Right atrium auricular region (tissue), 2 donors: ENCODE data around the gene KRTAP10-9. TPM values are rescaled to one million over a fixed set of nuclear protein-coding genes. Genes with fewer than 3 reads are reported as not detected.
"Not testable (repeated sequence)": the region's sequence is repeated elsewhere in the genome, so short reads cannot be mapped to it uniquely, and the experiment has no call there.

ENCODE experiments used
- DNase-seq: peaks from one replicate; pipeline ENCODE4 v3.0.0-alpha.2; 2019; ENCODE audit warnings: low spot score
- H3K27ac ChIP-seq, 2 donors: fragments of 200-600 bp; sonication (generic); 1 replicate in 1 of 2; 2 replicates in 1 of 2; pipeline ENCODE4 v1.5.1; 2016 to 2019
- H3K27me3 ChIP-seq, 2 donors: fragments of 200-600 bp; sonication (generic); one replicate each; pipeline versions ENCODE4 v1.5.1 to v1.6.0; 2017 to 2019
- H3K36me3 ChIP-seq: fragments of 200-600 bp; sonication (generic); one replicate; pipeline ENCODE4 v1.5.1; 2016
- H3K4me1 ChIP-seq, 2 donors: fragments of 200-600 bp; sonication (generic); one replicate each; pipeline versions ENCODE4 v1.5.1 to v1.6.0; 2017 to 2019
- H3K4me3 ChIP-seq, 2 donors: fragments of 200-600 bp; sonication (generic); 1 replicate in 1 of 2; 2 replicates in 1 of 2; pipeline ENCODE4 v1.5.1; 2017 to 2019; ENCODE audit warnings: mild to moderate bottlenecking in 1 of 2, moderate library complexity in 1 of 2
- H3K9me3 ChIP-seq, 2 donors: fragments of 200-600 bp; sonication (generic); one replicate each; pipeline ENCODE4 v1.5.1; 2019
- CTCF ChIP-seq, 2 donors: fragments of 200-600 bp; sonication (generic); IDR thresholded peaks; one replicate each; pipeline ENCODE4 v1.5.1; 2019; ENCODE audit warnings: antibody characterized with exemption in 2 of 2
- total RNA-seq, 2 donors: library from RNA; depleted of rRNA; stranded (reverse); fragments of >200 nt; gene quantifications; one replicate each; pipeline ENCODE4 v1.1.0, GENCODE V29; 2016

KRTAP10-9 gene
- total RNA-seq, 2 donors from 2014 or later = not detected

- H3K4me1 ChIP-seq = no peaks in the 10 kb centered on the region
- no peak overlapping the region for H3K27ac ChIP-seq
- no peaks in the 10 kb centered on the region for H3K36me3 ChIP-seq
- DNase-seq = no peak
- no peak for TF ChIP-seq CTCF (IDR thresholded peaks at IDR 0.05)
- H3K4me3 ChIP-seq = no peak overlapping the region
- no peaks in the 10 kb centered on the region for H3K27me3 ChIP-seq
- H3K9me3 ChIP-seq = peaks cover 2 to 34% of the 10 kb centered on the region in 2 donors
Measured at GRCh38 chr21:44626262-44626661, 631 bp upstream of the KRTAP10-9 start.

DNA sequence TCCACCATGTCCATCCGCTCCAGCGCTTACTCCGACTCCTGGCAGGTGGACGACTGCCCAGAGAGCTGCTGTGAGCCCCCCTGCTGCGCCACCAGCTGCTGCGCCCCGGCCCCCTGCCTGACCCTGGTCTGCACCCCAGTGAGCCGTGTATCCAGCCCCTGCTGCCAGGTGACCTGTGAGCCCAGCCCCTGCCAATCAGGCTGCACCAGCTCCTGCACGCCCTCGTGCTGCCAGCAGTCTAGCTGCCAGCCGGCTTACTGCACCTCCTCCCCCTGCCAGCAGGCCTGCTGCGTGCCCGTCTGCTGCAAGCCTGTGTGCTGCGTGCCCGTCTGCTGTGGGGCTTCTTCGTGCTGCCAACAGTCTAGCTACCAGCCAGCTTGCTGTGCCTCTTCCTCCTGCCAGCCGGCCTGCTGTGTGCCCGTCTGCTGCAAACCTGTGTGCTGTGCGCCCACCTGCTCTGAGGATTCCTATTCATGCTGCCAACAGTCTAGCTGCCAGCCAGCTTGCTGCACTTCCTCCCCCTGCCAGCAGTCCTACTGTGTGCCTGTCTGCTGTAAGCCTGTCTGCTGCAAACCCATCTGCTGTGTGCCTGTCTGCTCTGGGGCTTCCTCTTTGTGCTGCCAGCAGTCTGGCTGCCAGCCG lies 409 bp downstream of the KRTAP10-9 start:
- not testable (repeated sequence) for H3K36me3 ChIP-seq, DNase-seq, H3K4me1 ChIP-seq, H3K27ac ChIP-seq, H3K4me3 ChIP-seq, H3K27me3 ChIP-seq
- H3K9me3 ChIP-seq = peaks cover 5 to 45% of the 10 kb centered on the region in 2 donors

DNA sequence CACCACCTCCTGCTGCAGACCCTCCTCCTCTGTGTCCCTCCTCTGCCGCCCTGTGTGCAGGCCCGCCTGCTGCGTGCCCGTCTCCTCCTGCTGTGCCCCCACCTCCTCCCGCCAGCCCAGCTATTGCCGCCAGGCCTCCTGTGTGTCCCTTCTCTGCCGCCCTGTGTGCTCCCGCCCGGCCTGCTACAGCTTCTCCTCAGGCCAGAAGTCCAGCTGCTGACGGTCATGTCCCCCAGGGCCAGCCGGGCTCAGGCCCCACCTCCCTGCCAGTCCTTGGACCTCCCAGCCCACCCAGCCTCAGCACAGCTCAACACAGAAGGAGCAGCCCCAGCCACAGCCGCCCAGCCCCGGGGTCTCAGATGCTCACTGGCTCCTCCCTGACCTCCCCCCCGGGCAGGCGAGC lies 939 bp downstream of the KRTAP10-9 start:
- not testable (repeated sequence) for H3K4me3 ChIP-seq, H3K36me3 ChIP-seq, DNase-seq, H3K27ac ChIP-seq, H3K27me3 ChIP-seq, H3K4me1 ChIP-seq
- peaks cover 6 to 48% of the 10 kb centered on the region in 2 donors for H3K9me3 ChIP-seq

- peak; percentile 40 for DNase-seq
- no peaks in the 10 kb centered on the region for H3K4me1 ChIP-seq
- H3K4me3 ChIP-seq = no peak overlapping the region
- H3K36me3 ChIP-seq = no peaks in the 10 kb centered on the region
- H3K27me3 ChIP-seq = no peaks in the 10 kb centered on the region
- TF ChIP-seq CTCF (IDR thresholded peaks at IDR 0.05) = no peak
- H3K27ac ChIP-seq = no peak overlapping the region
- H3K9me3 ChIP-seq = peaks cover 6 to 44% of the 10 kb centered on the region in 2 donors
Measured at GRCh38 chr21:44628707-44629391, 2.0 kb downstream of the KRTAP10-9 start.

DNA sequence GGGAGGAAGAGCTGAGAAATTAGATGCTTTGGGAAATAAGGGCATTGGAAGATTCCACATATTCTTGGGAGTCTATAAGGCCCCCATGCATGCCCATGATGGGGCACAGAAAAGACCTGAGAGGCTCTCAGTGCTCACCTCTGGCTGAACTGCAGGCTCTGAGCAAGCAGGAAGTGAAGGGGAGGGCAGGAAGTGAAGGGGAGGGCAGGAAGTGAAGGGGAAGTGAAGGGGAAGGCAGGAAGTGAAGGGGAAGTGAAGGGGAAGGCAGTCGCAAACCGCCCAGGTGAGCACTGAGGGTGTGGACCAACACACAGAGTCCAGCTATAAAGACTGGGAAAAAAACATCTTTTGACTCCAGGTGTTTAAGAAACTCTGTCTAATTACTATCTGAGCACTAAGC lies 3.5 kb downstream of the KRTAP10-9 start:
- Histone ChIP-seq H3K27ac (no peak overlapping the region), H3K4me1 (no peaks in the 10 kb centered on the region), H3K9me3 (peaks cover 6 to 33% of the 10 kb centered on the region in 2 donors), H3K36me3 (no peaks in the 10 kb centered on the region), H3K27me3 (no peaks in the 10 kb centered on the region), H3K4me3 (no peak overlapping the region)
- DNase-seq = no peak
- TF ChIP-seq CTCF (IDR thresholded peaks at IDR 0.05) = no peak

- Histone ChIP-seq H3K4me1 (no peaks in the 10 kb centered on the region), H3K27me3 (no peaks in the 10 kb centered on the region), H3K27ac (no peak overlapping the region), H3K9me3 (peaks cover 6 to 33% of the 10 kb centered on the region in 2 donors), H3K4me3 (no peak overlapping the region), H3K36me3 (no peaks in the 10 kb centered on the region)
- TF ChIP-seq CTCF (IDR thresholded peaks at IDR 0.05) = no peak
- DNase-seq = no peak
Measured at GRCh38 chr21:44632067-44632466, 5.2 kb downstream of the KRTAP10-9 start.
